Head of caudate nucleus (tissue), 42 donors: ENCODE results near the gene SLC2A6.

Source experiments
- DNase-seq, 42 donors: peaks; one replicate each; pipeline versions ENCODE4 v3.0.0 to v3.0.0-alpha.2; 2020 to 2021; ENCODE audit warnings: mixed read lengths in 7 of 42
- intact Hi-C: fragments of 100-400 bp; cut with DNase I; formaldehyde crosslinking; loops from one replicate; pipeline ENCODE4 v1.15.0; 2022

Gene SLC2A6

GRCh38 chr9:133478851-133479711, at the start of gene SLC2A6:
SLC2A6 (minus strand) TSS chr9:133479099; CDS start chr9:133479059, 40 bp downstream.
- peak; percentile 80 to 97 (median 93) for DNase-seq
- intact Hi-C loops: loop anchor here (10.0 kb wide), 1 partner anchor 124 kb away; the partner anchor contains the start of genes SURF1 and SURF2

GRCh38 chr9:133528001-133528875, 49.3 kb upstream of the SLC2A6 start:
- intact Hi-C loops: no loop called here
- no peak for DNase-seq

- intact Hi-C loops: no loop called here
- DNase-seq: peak in 33 of 42 donors; percentile 30 to 80 (median 56)
Observed at GRCh38 chr9:133527444-133527920, 48.6 kb upstream of the SLC2A6 start.

- DNase-seq: peak; percentile 61 to 91 (median 82)
- intact Hi-C loops: no loop called here
Observed at GRCh38 chr9:133526721-133527321, 47.9 kb upstream of the SLC2A6 start.

GRCh38 chr9:133525677-133526076, 46.8 kb upstream of the SLC2A6 start:
- DNase-seq: no peak
- intact Hi-C loops: no loop called here

GRCh38 chr9:133524679-133525228, 45.9 kb upstream of the SLC2A6 start, which contains the start of gene MYMK:
MYMK (minus strand) TSS chr9:133524959; CDS start chr9:133524844, 115 bp downstream.
- DNase-seq: no peak
- intact Hi-C loops: no loop called here

- intact Hi-C loops: no loop called here
- no peak for DNase-seq
Observed at GRCh38 chr9:133524146-133524545, 45.2 kb upstream of the SLC2A6 start.

GRCh38 chr9:133523106-133523505, 44.2 kb upstream of the SLC2A6 start:
- DNase-seq: no peak
- intact Hi-C loops: no loop called here

- peak in 1 of 42 donors; percentile 1 for DNase-seq
- intact Hi-C loops: no loop called here
Observed at GRCh38 chr9:133522073-133522910, 43.4 kb upstream of the SLC2A6 start.

GRCh38 chr9:133521122-133522072, 42.5 kb upstream of the SLC2A6 start:
- DNase-seq: peak in 41 of 42 donors; percentile 27 to 86 (median 73)
- intact Hi-C loops: no loop called here

GRCh38 chr9:133520121-133520835, 41.4 kb upstream of the SLC2A6 start:
- DNase-seq: no peak
- intact Hi-C loops: no loop called here

- intact Hi-C loops: no loop called here
- DNase-seq: no peak
Observed at GRCh38 chr9:133519693-133520092, 40.8 kb upstream of the SLC2A6 start.

- intact Hi-C loops: no loop called here
- no peak for DNase-seq
Observed at GRCh38 chr9:133518706-133519449, 40.0 kb upstream of the SLC2A6 start.

GRCh38 chr9:133518200-133518599, 39.3 kb upstream of the SLC2A6 start:
- intact Hi-C loops: no loop called here
- no peak for DNase-seq

- DNase-seq: no peak
- intact Hi-C loops: no loop called here
Observed at GRCh38 chr9:133517711-133518110, 38.8 kb upstream of the SLC2A6 start.

GRCh38 chr9:133516961-133517350, 38.1 kb upstream of the SLC2A6 start:
- intact Hi-C loops: no loop called here
- no peak for DNase-seq
